Liver (tissue), 9 donors: ENCODE results near the gene PLD3. TPM values are rescaled to one million over a fixed set of nuclear protein-coding genes. Genes with fewer than 3 reads are reported as not detected.
"Not testable (repeated sequence)": the region's sequence is repeated elsewhere in the genome, so short reads cannot be mapped to it uniquely, and the experiment has no call there.

ENCODE experiments used
- DNase-seq: peaks from one replicate; pipeline ENCODE4 v3.0.0-alpha.2; 2017; ENCODE audit warnings: low spot score
- H3K27ac ChIP-seq, 2 donors: one replicate each; pipeline ENCODE4 v1.7.0; 2013; ENCODE audit warnings: inconsistent platforms in 2 of 2, low read length in 2 of 2, control low read depth in 1 of 2, low read depth in 1 of 2, mild to moderate bottlenecking in 1 of 2
- H3K27me3 ChIP-seq, 4 donors: one replicate each; pipeline versions ENCODE4 v1.6.1 to v1.7.0; 2013; ENCODE audit warnings: low read length in 3 of 4, inconsistent platforms in 1 of 4, mild to moderate bottlenecking in 1 of 4, moderate library complexity in 1 of 4; ENCODE audit not compliant: control insufficient read depth in 4 of 4, insufficient read depth in 4 of 4
- H3K36me3 ChIP-seq, 4 donors: one replicate each; pipeline versions ENCODE4 v1.6.1 to v1.7.0; 2013; ENCODE audit warnings: low read length in 3 of 4, mild to moderate bottlenecking in 3 of 4, low read depth in 1 of 4, moderate library complexity in 1 of 4; ENCODE audit not compliant: control insufficient read depth in 4 of 4, insufficient read depth in 3 of 4
- H3K4me1 ChIP-seq, 4 donors: one replicate each; pipeline versions ENCODE4 v1.6.1 to v1.7.0; 2013; ENCODE audit warnings: low read length in 3 of 4, mild to moderate bottlenecking in 3 of 4, moderate library complexity in 1 of 4; ENCODE audit not compliant: control insufficient read depth in 4 of 4, insufficient read depth in 4 of 4
- H3K4me3 ChIP-seq, 3 donors: one replicate each; pipeline versions ENCODE4 v1.6.1 to v1.7.0; 2013; ENCODE audit warnings: low read length in 3 of 3, control low read depth in 1 of 3, low read depth in 1 of 3, mild to moderate bottlenecking in 1 of 3
- H3K9ac ChIP-seq, 2 donors: one replicate each; pipeline ENCODE4 v1.7.0; 2013; ENCODE audit warnings: low read length in 2 of 2, mild to moderate bottlenecking in 2 of 2, moderate library complexity in 2 of 2, control low read depth in 1 of 2, low read depth in 1 of 2
- H3K9me3 ChIP-seq, 4 donors: one replicate each; pipeline versions ENCODE4 v1.6.1 to v1.7.0; 2013; ENCODE audit warnings: low read length in 3 of 4; ENCODE audit not compliant: control insufficient read depth in 4 of 4
- ATF3 ChIP-seq: IDR thresholded peaks from 2 replicates; pipeline ENCODE4 v1.6.1; 2016; ENCODE audit warnings: antibody characterized with exemption
- CTCF ChIP-seq: fragments of 150-350 bp; IDR thresholded peaks from 2 replicates; pipeline ENCODE4 v1.5.1; 2017; ENCODE audit warnings: improper control_type of control experiment, low read depth, low read length; ENCODE audit not compliant: missing input control
- FOXA1 ChIP-seq: IDR thresholded peaks from 2 replicates; pipeline ENCODE4 v1.6.1; 2016; ENCODE audit warnings: antibody characterized with exemption
- FOXA2 ChIP-seq: IDR thresholded peaks from 2 replicates; pipeline ENCODE4 v1.6.1; 2016; ENCODE audit warnings: antibody characterized with exemption
- HNF4A ChIP-seq, 2 donors: conservative IDR thresholded peaks; 2 replicates each; pipeline ENCODE4 v1.6.1; 2016; ENCODE audit warnings: antibody characterized with exemption in 2 of 2, mild to moderate bottlenecking in 2 of 2
- HNF4G ChIP-seq: IDR thresholded peaks from 2 replicates; pipeline ENCODE4 v1.6.1; 2016; ENCODE audit warnings: antibody characterized with exemption
- MAX ChIP-seq: IDR thresholded peaks from 2 replicates; pipeline ENCODE4 v1.6.1; 2016; ENCODE audit warnings: antibody characterized with exemption
- NR2F2 ChIP-seq: IDR thresholded peaks from 2 replicates; pipeline ENCODE4 v1.6.1; 2016; ENCODE audit warnings: antibody characterized with exemption
- RAD21 ChIP-seq, 2 donors: IDR thresholded peaks; 2 replicates each; pipeline ENCODE4 v1.6.1; 2016; ENCODE audit warnings: antibody characterized with exemption in 2 of 2, mild to moderate bottlenecking in 2 of 2
- RXRA ChIP-seq, 2 donors: IDR thresholded peaks; 2 replicates each; pipeline ENCODE4 v1.6.1; 2017 to 2018; ENCODE audit warnings: antibody characterized with exemption in 2 of 2, mild to moderate bottlenecking in 1 of 2
- TAF1 ChIP-seq: conservative IDR thresholded peaks from 2 replicates; pipeline ENCODE4 v1.6.1; 2016; ENCODE audit warnings: antibody characterized with exemption, mild to moderate bottlenecking
- YY1 ChIP-seq: IDR thresholded peaks from 2 replicates; pipeline ENCODE4 v1.6.1; 2016; ENCODE audit warnings: antibody characterized with exemption, mild to moderate bottlenecking
- WGBS: extraction: QIAGEN DNeasy Blood & Tissue Kit; methylation state at CpG from one replicate; pipeline ENCODE4 v1.1.7; 2013; 5-methylcytosine and 5-hydroxymethylcytosine counted together
- polyA plus RNA-seq, 2 donors: library from polyadenylated mRNA; stranded (reverse) in 1 of 2; unstranded in 1 of 2; fragments of 200-250 nt in 1 of 2; fragments of >200 nt in 1 of 2; fragmentation: Nextera tagmentation in 1 of 2; extraction: Ambion mirVana in 1 of 2; gene quantifications; one replicate each; pipeline versions ENCODE4 v1.2.1 to v1.2.3, GENCODE V29; 2013 to 2015
- total RNA-seq, 2 donors: library from RNA; depleted of rRNA; stranded (reverse); fragments of >200 nt; gene quantifications; one replicate each; pipeline ENCODE4 v1.2.3, GENCODE V29; 2014
- TF ChIP-seq, protein P1 (sequence below): IDR thresholded peaks from 2 replicates; pipeline ENCODE4 v1.6.1; 2016; ENCODE audit warnings: antibody characterized with exemption, mild to moderate bottlenecking
- donor health status: healthy.
- donor health status: healthy.
- donor health status: healthy.
- donor health status: healthy.
- donor health status: healthy.

Gene PLD3
- total and polyA plus RNA-seq, 4 donors, result 56.0 to 125 (median 105) TPM

- WGBS, result 67% methylated on average over 22 of the region's 22 CpGs
- Histone ChIP-seq H3K4me3 (no peak overlapping the region), H3K36me3 (no peaks in the 10 kb centered on the region), H3K9ac (no peak overlapping the region), H3K4me1 (peaks cover 4 to 13% (median 6%) of the 10 kb centered on the region in 4 donors), H3K27me3 (no peaks in the 10 kb centered on the region), H3K9me3 (no peaks in the 10 kb centered on the region), H3K27ac (no peak overlapping the region)
- DNase-seq, result no peak
- TF ChIP-seq MAX (no peak), RAD21 (IDR thresholded peaks at IDR 0.05) (no peak), FOXA2 (no peak), HNF4G (no peak), FOXA1 (no peak), ATF3 (no peak), RXRA (IDR thresholded peaks at IDR 0.05) (no peak), TAF1 (no peak)
- TF ChIP-seq, protein P1, sequence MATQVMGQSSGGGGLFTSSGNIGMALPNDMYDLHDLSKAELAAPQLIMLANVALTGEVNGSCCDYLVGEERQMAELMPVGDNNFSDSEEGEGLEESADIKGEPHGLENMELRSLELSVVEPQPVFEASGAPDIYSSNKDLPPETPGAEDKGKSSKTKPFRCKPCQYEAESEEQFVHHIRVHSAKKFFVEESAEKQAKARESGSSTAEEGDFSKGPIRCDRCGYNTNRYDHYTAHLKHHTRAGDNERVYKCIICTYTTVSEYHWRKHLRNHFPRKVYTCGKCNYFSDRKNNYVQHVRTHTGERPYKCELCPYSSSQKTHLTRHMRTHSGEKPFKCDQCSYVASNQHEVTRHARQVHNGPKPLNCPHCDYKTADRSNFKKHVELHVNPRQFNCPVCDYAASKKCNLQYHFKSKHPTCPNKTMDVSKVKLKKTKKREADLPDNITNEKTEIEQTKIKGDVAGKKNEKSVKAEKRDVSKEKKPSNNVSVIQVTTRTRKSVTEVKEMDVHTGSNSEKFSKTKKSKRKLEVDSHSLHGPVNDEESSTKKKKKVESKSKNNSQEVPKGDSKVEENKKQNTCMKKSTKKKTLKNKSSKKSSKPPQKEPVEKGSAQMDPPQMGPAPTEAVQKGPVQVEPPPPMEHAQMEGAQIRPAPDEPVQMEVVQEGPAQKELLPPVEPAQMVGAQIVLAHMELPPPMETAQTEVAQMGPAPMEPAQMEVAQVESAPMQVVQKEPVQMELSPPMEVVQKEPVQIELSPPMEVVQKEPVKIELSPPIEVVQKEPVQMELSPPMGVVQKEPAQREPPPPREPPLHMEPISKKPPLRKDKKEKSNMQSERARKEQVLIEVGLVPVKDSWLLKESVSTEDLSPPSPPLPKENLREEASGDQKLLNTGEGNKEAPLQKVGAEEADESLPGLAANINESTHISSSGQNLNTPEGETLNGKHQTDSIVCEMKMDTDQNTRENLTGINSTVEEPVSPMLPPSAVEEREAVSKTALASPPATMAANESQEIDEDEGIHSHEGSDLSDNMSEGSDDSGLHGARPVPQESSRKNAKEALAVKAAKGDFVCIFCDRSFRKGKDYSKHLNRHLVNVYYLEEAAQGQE, result no peak
Measured at GRCh38 chr19:40407714-40408597, 59.5 kb downstream of the PLD3 start.

DNA sequence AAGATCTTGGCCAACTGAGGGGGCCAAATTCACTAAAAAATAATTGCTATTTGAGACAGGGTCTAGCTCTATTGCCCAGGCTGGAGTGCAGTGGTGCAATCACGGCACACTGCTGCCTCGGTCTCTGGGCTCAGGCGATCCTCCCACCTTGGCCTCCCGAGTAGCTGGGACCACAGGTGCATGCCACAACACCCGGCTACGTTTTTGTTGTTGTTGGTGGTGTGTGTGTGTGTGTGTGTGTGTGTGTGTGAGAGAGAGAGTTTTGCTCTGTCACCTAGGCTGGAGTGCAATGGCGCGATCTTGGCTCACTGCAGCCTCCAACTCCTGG is 60.1 kb downstream of the PLD3 start:
- H3K9me3 ChIP-seq, H3K36me3 ChIP-seq, H3K4me3 ChIP-seq, H3K27ac ChIP-seq, H3K9ac ChIP-seq, H3K27me3 ChIP-seq, H3K4me1 ChIP-seq, DNase-seq: not testable (repeated sequence)
- 92% methylated on average over 8 of the region's 8 CpGs for WGBS

DNA sequence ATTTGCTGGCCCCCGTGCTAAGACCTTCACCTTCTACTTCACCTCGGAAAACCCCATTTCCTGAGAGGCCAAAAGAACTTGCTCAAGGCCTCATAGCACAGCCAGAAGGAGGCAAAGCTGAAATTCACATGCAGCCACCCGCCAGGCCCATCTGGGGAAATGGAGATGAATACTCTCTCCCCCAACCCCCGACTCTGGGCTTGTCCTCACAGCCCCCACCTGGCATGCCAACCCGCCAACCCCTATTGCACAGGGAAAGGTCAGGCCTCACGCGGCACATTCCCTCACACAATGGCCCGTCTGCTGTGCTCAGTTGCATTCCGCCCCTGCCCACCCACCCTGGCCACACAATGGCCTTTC is 61.5 kb downstream of the PLD3 start:
- no peaks in the 10 kb centered on the region for H3K27me3 ChIP-seq
- H3K4me1 ChIP-seq, result peaks cover 0 to 6% (median 0%) of the 10 kb centered on the region in 4 donors
- H3K9ac ChIP-seq, result no peak overlapping the region
- no peaks in the 10 kb centered on the region for H3K36me3 ChIP-seq
- no peak for TF ChIP-seq NR2F2
- no peak for TF ChIP-seq ATF3
- no peak for TF ChIP-seq RAD21 (IDR thresholded peaks at IDR 0.05)
- TF ChIP-seq RXRA (IDR thresholded peaks at IDR 0.05), result no peak
- no peak for TF ChIP-seq HNF4A (conservative IDR thresholded peaks at IDR 0.05)
- TF ChIP-seq YY1, result no peak
- TF ChIP-seq CTCF, result no peak
- no peaks in the 10 kb centered on the region for H3K9me3 ChIP-seq
- DNase-seq, result no peak
- 83% methylated on average over 9 of the region's 9 CpGs for WGBS
- H3K4me3 ChIP-seq, result no peak overlapping the region
- H3K27ac ChIP-seq, result no peak overlapping the region
